MM.1S (cell line): ENCODE data around the gene BRI3.

Source experiments
- DNase-seq: peaks from one replicate; pipeline ENCODE4 v3.0.0-alpha.2; 2015
- H2AFZ ChIP-seq: fragments of 300-600 bp; sonication (generic); 2 replicates; pipeline ENCODE4 v1.6.0; 2016; ENCODE audit warnings: antibody characterized with exemption, low read length
- H3F3A ChIP-seq: fragments of 300-600 bp; sonication (generic); 2 replicates; pipeline ENCODE4 v1.6.1; 2016; ENCODE audit warnings: mild to moderate bottlenecking, antibody characterized with exemption, low read length, moderate library complexity, mixed read lengths; ENCODE audit not compliant: insufficient read depth
- H3K27ac ChIP-seq: fragments of 300-600 bp; sonication (generic); 2 replicates; pipeline ENCODE4 v1.5.1; 2016; ENCODE audit warnings: mild to moderate bottlenecking, low read length
- H3K27me3 ChIP-seq: fragments of 300-600 bp; sonication (generic); replicated peaks from 2 replicates; pipeline ENCODE4 v1.6.0; 2016; ENCODE audit warnings: low read length; ENCODE audit not compliant: insufficient read depth
- H3K36me3 ChIP-seq: fragments of 300-600 bp; sonication (generic); replicated peaks from 2 replicates; pipeline ENCODE4 v1.6.1; 2016; ENCODE audit warnings: mild to moderate bottlenecking, low read length, mixed read lengths; ENCODE audit not compliant: insufficient read depth
- H3K4me1 ChIP-seq: fragments of 300-600 bp; sonication (generic); 2 replicates; pipeline ENCODE4 v1.6.1; 2016; ENCODE audit warnings: low read length, mixed read lengths
- H3K4me2 ChIP-seq: fragments of 300-600 bp; sonication (generic); 2 replicates; pipeline ENCODE4 v1.6.0; 2016; ENCODE audit warnings: low read depth, low read length
- H3K4me3 ChIP-seq: fragments of 300-600 bp; sonication (generic); 2 replicates; pipeline ENCODE4 v1.5.1; 2016; ENCODE audit warnings: low read length, mixed read lengths
- H3K79me2 ChIP-seq: fragments of 300-600 bp; sonication (generic); 2 replicates; pipeline ENCODE4 v1.6.1; 2016; ENCODE audit warnings: mixed run types, low read length, mixed read lengths
- H3K9ac ChIP-seq: fragments of 300-600 bp; sonication (generic); 2 replicates; pipeline ENCODE4 v1.6.1; 2016; ENCODE audit warnings: low read length, mixed read lengths
- H3K9me2 ChIP-seq: fragments of 300-600 bp; sonication (generic); replicated peaks from 2 replicates; pipeline ENCODE4 v1.6.1; 2016; ENCODE audit warnings: mild to moderate bottlenecking, low read length, mixed read lengths; ENCODE audit not compliant: insufficient read depth
- H3K9me3 ChIP-seq: fragments of 300-600 bp; sonication (generic); replicated peaks from 2 replicates; pipeline ENCODE4 v1.6.1; 2016; ENCODE audit warnings: mild to moderate bottlenecking, low read length, mixed read lengths; ENCODE audit not compliant: insufficient read depth
- H4K20me1 ChIP-seq: fragments of 300-600 bp; sonication (generic); 2 replicates; pipeline ENCODE4 v1.6.1; 2016; ENCODE audit warnings: mild to moderate bottlenecking, low read length, moderate library complexity, mixed read lengths; ENCODE audit not compliant: insufficient read depth
- CTCF ChIP-seq: fragments of 300-600 bp; sonication (generic); IDR thresholded peaks from 2 replicates; pipeline ENCODE4 v1.5.1; 2016; ENCODE audit warnings: antibody characterized with exemption, low read length, mixed read lengths
- EZH2 ChIP-seq: fragments of 300-600 bp; sonication (generic); optimal IDR thresholded peaks from 2 replicates; pipeline ENCODE3; 2017; ENCODE audit warnings: low read depth, mild to moderate bottlenecking, antibody characterized with exemption, low read length, mixed read lengths
- EZH2phosphoT487 ChIP-seq: fragments of 300-600 bp; sonication (generic); IDR thresholded peaks from 2 replicates; pipeline ENCODE4 v1.6.1; 2018; ENCODE audit warnings: antibody characterized with exemption, low read length

The BRI3 gene

GRCh38 chr7:98265841-98266271 lies 15.6 kb upstream of the BRI3 start:
- Histone ChIP-seq H3K27ac (no peak overlapping the region), H3K4me1 (no peaks in the 10 kb centered on the region), H3F3A (no peaks in the 10 kb centered on the region), H3K9ac (no peak overlapping the region), H3K9me3 (no peaks in the 10 kb centered on the region), H3K27me3 (no peaks in the 10 kb centered on the region), H3K36me3 (no peaks in the 10 kb centered on the region), H3K79me2 (no peaks in the 10 kb centered on the region), H2AFZ (no peak overlapping the region), H3K4me2 (no peak overlapping the region), H3K4me3 (no peak overlapping the region), H3K9me2 (no peaks in the 10 kb centered on the region), H4K20me1 (no peaks in the 10 kb centered on the region)
- no peak for DNase-seq
- TF ChIP-seq CTCF (no peak), EZH2phosphoT487 (no peak), EZH2 (no peak)

DNA sequence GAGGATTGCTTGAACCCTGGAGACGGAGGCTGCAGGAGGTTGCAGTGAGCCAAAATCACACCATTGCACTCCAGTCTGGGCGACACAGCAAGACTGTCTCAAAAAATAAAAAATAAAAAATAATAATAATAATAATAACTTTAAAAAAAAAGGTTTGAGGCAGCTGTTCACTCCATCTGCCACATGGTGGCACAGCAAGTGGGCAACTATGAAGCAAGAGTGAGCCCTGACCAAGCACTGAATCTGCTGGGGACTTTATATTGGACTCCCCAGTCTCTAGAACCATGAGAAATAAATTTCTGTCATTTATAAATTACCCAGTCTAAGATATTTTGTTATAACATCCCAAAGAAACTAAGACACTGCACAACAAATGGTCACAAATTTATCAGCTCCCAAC lies 14.6 kb upstream of the BRI3 start:
- Histone ChIP-seq H3K4me3 (no peak overlapping the region), H3K9me2 (no peaks in the 10 kb centered on the region), H3F3A (no peaks in the 10 kb centered on the region), H3K79me2 (no peaks in the 10 kb centered on the region), H3K9me3 (no peaks in the 10 kb centered on the region), H3K27ac (no peak overlapping the region), H2AFZ (no peak overlapping the region), H3K4me2 (no peak overlapping the region), H4K20me1 (no peaks in the 10 kb centered on the region), H3K4me1 (no peaks in the 10 kb centered on the region), H3K36me3 (no peaks in the 10 kb centered on the region), H3K27me3 (no peaks in the 10 kb centered on the region), H3K9ac (no peak overlapping the region)
- DNase-seq = no peak
- TF ChIP-seq CTCF (no peak), EZH2 (no peak), EZH2phosphoT487 (no peak)

DNA sequence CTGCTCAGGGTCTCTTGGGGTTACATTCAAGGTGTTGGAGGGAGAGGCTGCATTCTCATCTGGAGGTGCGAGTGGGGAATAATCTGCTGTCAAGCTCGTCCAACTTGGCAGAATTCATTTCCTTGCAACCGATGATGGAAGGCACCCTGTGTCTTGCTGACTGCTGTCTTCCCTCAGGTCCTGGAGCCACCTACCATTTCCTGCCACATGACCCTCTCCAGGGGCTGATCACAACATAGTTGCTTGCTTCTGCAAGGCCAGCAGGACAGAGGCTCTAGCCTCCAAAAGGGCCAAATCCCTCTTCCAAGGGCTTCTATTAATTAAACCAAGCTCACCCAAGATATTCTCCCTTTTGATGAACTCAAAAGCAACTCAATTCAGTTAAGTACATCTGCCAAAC lies 14.2 kb upstream of the BRI3 start:
- DNase-seq = no peak
- Histone ChIP-seq H3K4me3 (no peak overlapping the region), H3K27me3 (no peaks in the 10 kb centered on the region), H3K9me2 (no peaks in the 10 kb centered on the region), H3F3A (no peaks in the 10 kb centered on the region), H3K79me2 (no peaks in the 10 kb centered on the region), H3K36me3 (no peaks in the 10 kb centered on the region), H3K9me3 (no peaks in the 10 kb centered on the region), H3K27ac (no peak overlapping the region), H4K20me1 (no peaks in the 10 kb centered on the region), H2AFZ (no peak overlapping the region), H3K4me2 (no peak overlapping the region), H3K4me1 (no peaks in the 10 kb centered on the region), H3K9ac (no peak overlapping the region)
- no peak for TF ChIP-seq EZH2phosphoT487
- TF ChIP-seq EZH2 = no peak
- no peak for TF ChIP-seq CTCF
